ENCODE data around the gene DAAM2.
A peak's percentile ranks its signal among the peaks of the same experiment; 100 is the strongest.

Gene DAAM2

GRCh38 chr6:39887692-39888450 lies 95.7 kb downstream of the DAAM2 start:
- Histone ChIP-seq H3K36me3 (ENCODE audit: control insufficient read depth in 1 of 2, insufficient read depth in 2 of 2, low read length in 2 of 2) (peaks cover 0 to 29% of the 10 kb centered on the region in 2 donors), H3K4me1 (ENCODE audit: control insufficient read depth in 1 of 2, insufficient read depth in 2 of 2, low read length in 2 of 2) (peaks cover 7 to 9% of the 10 kb centered on the region in 2 donors), H3K4me3 (ENCODE audit: low read depth in 1 of 2, low read length in 2 of 2) (no peak overlapping the region), H3K27me3 (ENCODE audit: low read depth, low read length) (no peaks in the 10 kb centered on the region), H3K9me3 (ENCODE audit: control insufficient read depth in 1 of 2, low read length in 2 of 2) (no peaks in the 10 kb centered on the region), H3K27ac (ENCODE audit: low read length) (peak overlapping the region; percentile 49)

GRCh38 chr6:39889229-39889628 lies 97.1 kb downstream of the DAAM2 start:
- Histone ChIP-seq H3K4me3 (ENCODE audit: low read depth in 1 of 2, low read length in 2 of 2) (no peak overlapping the region), H3K4me1 (ENCODE audit: control insufficient read depth in 1 of 2, insufficient read depth in 2 of 2, low read length in 2 of 2) (peaks cover 3 to 7% of the 10 kb centered on the region in 2 donors), H3K27ac (ENCODE audit: low read length) (no peak overlapping the region), H3K27me3 (ENCODE audit: low read depth, low read length) (no peaks in the 10 kb centered on the region), H3K9me3 (ENCODE audit: control insufficient read depth in 1 of 2, low read length in 2 of 2) (no peaks in the 10 kb centered on the region), H3K36me3 (ENCODE audit: control insufficient read depth in 1 of 2, insufficient read depth in 2 of 2, low read length in 2 of 2) (peaks cover 0 to 22% of the 10 kb centered on the region in 2 donors)

GRCh38 chr6:39891353-39891752 lies 99.2 kb downstream of the DAAM2 start:
- no peaks in the 10 kb centered on the region for H3K9me3 ChIP-seq (ENCODE audit: control insufficient read depth in 1 of 2, low read length in 2 of 2)
- H3K4me1 ChIP-seq (ENCODE audit: control insufficient read depth in 1 of 2, insufficient read depth in 2 of 2, low read length in 2 of 2) = peaks cover 3 to 7% of the 10 kb centered on the region in 2 donors
- H3K36me3 ChIP-seq (ENCODE audit: control insufficient read depth in 1 of 2, insufficient read depth in 2 of 2, low read length in 2 of 2) = peaks cover 0 to 17% of the 10 kb centered on the region in 2 donors
- no peaks in the 10 kb centered on the region for H3K27me3 ChIP-seq (ENCODE audit: low read depth, low read length)
- H3K27ac ChIP-seq (ENCODE audit: low read length) = no peak overlapping the region
- H3K4me3 ChIP-seq (ENCODE audit: low read depth in 1 of 2, low read length in 2 of 2) = no peak overlapping the region

- Histone ChIP-seq H3K4me1 (ENCODE audit: control insufficient read depth in 1 of 2, insufficient read depth in 2 of 2, low read length in 2 of 2) (peaks cover 3 to 7% of the 10 kb centered on the region in 2 donors), H3K4me3 (ENCODE audit: low read depth in 1 of 2, low read length in 2 of 2) (no peak overlapping the region), H3K36me3 (ENCODE audit: control insufficient read depth in 1 of 2, insufficient read depth in 2 of 2, low read length in 2 of 2) (peaks cover 0 to 23% of the 10 kb centered on the region in 2 donors), H3K27me3 (ENCODE audit: low read depth, low read length) (no peaks in the 10 kb centered on the region), H3K27ac (ENCODE audit: low read length) (no peak overlapping the region), H3K9me3 (ENCODE audit: control insufficient read depth in 1 of 2, low read length in 2 of 2) (no peaks in the 10 kb centered on the region)
These were observed 99.8 kb downstream of the DAAM2 start for GRCh38 chr6:39891976-39892375.

GRCh38 chr6:39892490-39893129 lies 100.4 kb downstream of the DAAM2 start:
- Histone ChIP-seq H3K4me1 (ENCODE audit: control insufficient read depth in 1 of 2, insufficient read depth in 2 of 2, low read length in 2 of 2) (peaks cover 3 to 7% of the 10 kb centered on the region in 2 donors), H3K36me3 (ENCODE audit: control insufficient read depth in 1 of 2, insufficient read depth in 2 of 2, low read length in 2 of 2) (peaks cover 0 to 30% of the 10 kb centered on the region in 2 donors), H3K4me3 (ENCODE audit: low read depth in 1 of 2, low read length in 2 of 2) (no peak overlapping the region)

GRCh38 chr6:39893286-39893685 lies 101.1 kb downstream of the DAAM2 start:
- peaks cover 5 to 36% of the 10 kb centered on the region in 2 donors for H3K36me3 ChIP-seq (ENCODE audit: control insufficient read depth in 1 of 2, insufficient read depth in 2 of 2, low read length in 2 of 2)
- no peaks in the 10 kb centered on the region for H3K27me3 ChIP-seq (ENCODE audit: low read depth, low read length)
- no peaks in the 10 kb centered on the region for H3K9me3 ChIP-seq (ENCODE audit: control insufficient read depth in 1 of 2, low read length in 2 of 2)
- H3K4me3 ChIP-seq (ENCODE audit: low read depth in 1 of 2, low read length in 2 of 2) = no peak overlapping the region
- peaks cover 0 to 3% of the 10 kb centered on the region in 2 donors for H3K4me1 ChIP-seq (ENCODE audit: control insufficient read depth in 1 of 2, insufficient read depth in 2 of 2, low read length in 2 of 2)
- no peak overlapping the region for H3K27ac ChIP-seq (ENCODE audit: low read length)

More at GRCh38 chr6:39892490-39893129, 100.4 kb downstream of the DAAM2 start:
- Histone ChIP-seq H3K27ac (ENCODE audit: low read length) (no peak overlapping the region), H3K9me3 (ENCODE audit: control insufficient read depth in 1 of 2, low read length in 2 of 2) (no peaks in the 10 kb centered on the region), H3K27me3 (ENCODE audit: low read depth, low read length) (no peaks in the 10 kb centered on the region)

GRCh38 chr6:39896701-39897100 lies 104.5 kb downstream of the DAAM2 start:
- Histone ChIP-seq H3K36me3 (ENCODE audit: control insufficient read depth in 1 of 2, insufficient read depth in 2 of 2, low read length in 2 of 2) (peaks cover 34 to 70% of the 10 kb centered on the region in 2 donors), H3K4me3 (ENCODE audit: low read depth in 1 of 2, low read length in 2 of 2) (no peak overlapping the region), H3K4me1 (ENCODE audit: control insufficient read depth in 1 of 2, insufficient read depth in 2 of 2, low read length in 2 of 2) (no peaks in the 10 kb centered on the region), H3K27ac (ENCODE audit: low read length) (no peak overlapping the region), H3K27me3 (ENCODE audit: low read depth, low read length) (no peaks in the 10 kb centered on the region), H3K9me3 (ENCODE audit: control insufficient read depth in 1 of 2, low read length in 2 of 2) (no peaks in the 10 kb centered on the region)

GRCh38 chr6:39897698-39898097 lies 105.5 kb downstream of the DAAM2 start:
- no peak overlapping the region for H3K27ac ChIP-seq (ENCODE audit: low read length)

GRCh38 chr6:39898625-39899024 lies 106.4 kb downstream of the DAAM2 start:
- Histone ChIP-seq H3K36me3 (ENCODE audit: control insufficient read depth in 1 of 2, insufficient read depth in 2 of 2, low read length in 2 of 2) (peaks cover 38 to 82% of the 10 kb centered on the region in 2 donors), H3K27me3 (ENCODE audit: low read depth, low read length) (no peaks in the 10 kb centered on the region), H3K27ac (ENCODE audit: low read length) (no peak overlapping the region), H3K9me3 (ENCODE audit: control insufficient read depth in 1 of 2, low read length in 2 of 2) (no peaks in the 10 kb centered on the region), H3K4me1 (ENCODE audit: control insufficient read depth in 1 of 2, insufficient read depth in 2 of 2, low read length in 2 of 2) (no peaks in the 10 kb centered on the region), H3K4me3 (ENCODE audit: low read depth in 1 of 2, low read length in 2 of 2) (no peak overlapping the region)

More at GRCh38 chr6:39897698-39898097, 105.5 kb downstream of the DAAM2 start:
- Histone ChIP-seq H3K27me3 (ENCODE audit: low read depth, low read length) (no peaks in the 10 kb centered on the region), H3K9me3 (ENCODE audit: control insufficient read depth in 1 of 2, low read length in 2 of 2) (no peaks in the 10 kb centered on the region), H3K4me1 (ENCODE audit: control insufficient read depth in 1 of 2, insufficient read depth in 2 of 2, low read length in 2 of 2) (no peaks in the 10 kb centered on the region), H3K4me3 (ENCODE audit: low read depth in 1 of 2, low read length in 2 of 2) (no peak overlapping the region), H3K36me3 (ENCODE audit: control insufficient read depth in 1 of 2, insufficient read depth in 2 of 2, low read length in 2 of 2) (peaks cover 34 to 73% of the 10 kb centered on the region in 2 donors)

- Histone ChIP-seq H3K4me3 (ENCODE audit: low read depth in 1 of 2, low read length in 2 of 2) (no peak overlapping the region), H3K4me1 (ENCODE audit: control insufficient read depth in 1 of 2, insufficient read depth in 2 of 2, low read length in 2 of 2) (no peaks in the 10 kb centered on the region), H3K27me3 (ENCODE audit: low read depth, low read length) (no peaks in the 10 kb centered on the region), H3K9me3 (ENCODE audit: control insufficient read depth in 1 of 2, low read length in 2 of 2) (no peaks in the 10 kb centered on the region), H3K27ac (ENCODE audit: low read length) (no peak overlapping the region), H3K36me3 (ENCODE audit: control insufficient read depth in 1 of 2, insufficient read depth in 2 of 2, low read length in 2 of 2) (peaks cover 38 to 84% of the 10 kb centered on the region in 2 donors)
These were observed 107.5 kb downstream of the DAAM2 start for GRCh38 chr6:39899554-39900295.

- Histone ChIP-seq H3K4me1 (ENCODE audit: control insufficient read depth in 1 of 2, insufficient read depth in 2 of 2, low read length in 2 of 2) (peaks cover 0 to 8% of the 10 kb centered on the region in 2 donors), H3K27me3 (ENCODE audit: low read depth, low read length) (no peaks in the 10 kb centered on the region), H3K4me3 (ENCODE audit: low read depth in 1 of 2, low read length in 2 of 2) (no peak overlapping the region), H3K36me3 (ENCODE audit: control insufficient read depth in 1 of 2, insufficient read depth in 2 of 2, low read length in 2 of 2) (peaks cover 41 to 80% of the 10 kb centered on the region in 2 donors), H3K27ac (ENCODE audit: low read length) (no peak overlapping the region), H3K9me3 (ENCODE audit: control insufficient read depth in 1 of 2, low read length in 2 of 2) (no peaks in the 10 kb centered on the region)
These were observed 109.0 kb downstream of the DAAM2 start for GRCh38 chr6:39901116-39901655.

All from muscle layer of duodenum (tissue), 2 donors.